Measurements from ENCODE around the gene KIF23.

The KIF23 gene

DNA sequence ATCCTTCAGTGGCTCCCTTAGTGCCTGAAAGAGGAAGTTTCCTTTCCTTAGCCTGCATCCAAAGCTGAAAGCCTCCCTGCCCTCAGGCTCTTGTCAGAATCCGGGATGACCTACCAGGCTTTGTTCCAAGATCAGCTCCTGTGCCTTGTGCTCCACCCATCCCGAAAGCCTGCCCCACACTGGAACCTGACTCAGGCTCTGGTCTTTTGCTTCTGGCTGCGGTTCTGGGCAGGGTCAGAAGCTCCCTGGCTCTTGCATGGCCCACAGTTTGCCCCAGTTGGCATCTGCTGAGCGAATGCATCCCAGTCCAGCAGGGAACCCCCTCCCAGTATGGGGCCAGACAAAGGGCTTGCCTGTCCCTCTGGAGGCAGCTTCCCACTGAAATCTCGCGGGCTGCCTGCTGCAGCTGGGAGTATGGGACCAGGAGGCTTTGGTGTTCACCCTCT is 25.9 kb upstream of the KIF23 start:
- Mint-ChIP-seq H3K27me3 (ENCODE audit: low read depth) (no peaks in the 10 kb centered on the region), H3K9me3 (no peaks in the 10 kb centered on the region), H3K4me1 (ENCODE audit: low read depth) (no peaks in the 10 kb centered on the region), H3K4me3 (no peak overlapping the region), H3K36me3 (ENCODE audit: low read depth) (no peaks in the 10 kb centered on the region), H3K27ac (no peak overlapping the region)

GRCh38 chr15:69389426-69389825 is 24.7 kb upstream of the KIF23 start:
- Mint-ChIP-seq H3K4me1 (ENCODE audit: low read depth) (no peaks in the 10 kb centered on the region), H3K27ac (no peak overlapping the region), H3K9me3 (no peaks in the 10 kb centered on the region), H3K36me3 (ENCODE audit: low read depth) (no peaks in the 10 kb centered on the region), H3K27me3 (ENCODE audit: low read depth) (no peaks in the 10 kb centered on the region), H3K4me3 (no peak overlapping the region)

DNA sequence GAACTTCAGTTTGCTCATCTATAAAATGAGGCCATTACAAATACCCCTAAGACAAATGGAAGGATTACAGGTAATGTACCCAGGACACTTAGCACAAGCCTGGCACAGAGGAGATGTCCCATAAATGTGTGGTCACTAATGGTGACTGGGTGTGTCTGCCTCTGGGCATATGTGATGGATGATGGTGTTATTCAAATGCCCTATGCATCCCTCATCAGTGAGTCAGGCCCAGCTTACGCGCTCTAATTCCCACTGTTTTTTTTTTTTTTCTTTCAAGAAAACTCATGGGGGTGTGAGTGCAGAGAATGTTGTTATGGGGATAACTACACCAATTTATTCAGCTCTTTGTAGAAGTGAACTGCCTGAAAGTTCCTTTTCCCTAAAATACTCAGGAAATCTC is 23.6 kb upstream of the KIF23 start:
- Mint-ChIP-seq H3K27me3 (ENCODE audit: low read depth) (no peaks in the 10 kb centered on the region), H3K4me3 (no peak overlapping the region), H3K27ac (no peak overlapping the region), H3K36me3 (ENCODE audit: low read depth) (no peaks in the 10 kb centered on the region), H3K4me1 (ENCODE audit: low read depth) (peaks cover 1% of the 10 kb centered on the region), H3K9me3 (no peaks in the 10 kb centered on the region)

- no peaks in the 10 kb centered on the region for H3K9me3 Mint-ChIP-seq
- H3K4me1 Mint-ChIP-seq (ENCODE audit: low read depth) = peaks cover 1% of the 10 kb centered on the region
- no peaks in the 10 kb centered on the region for H3K36me3 Mint-ChIP-seq (ENCODE audit: low read depth)
- H3K27me3 Mint-ChIP-seq (ENCODE audit: low read depth) = no peaks in the 10 kb centered on the region
- H3K4me3 Mint-ChIP-seq = no peak overlapping the region
- H3K27ac Mint-ChIP-seq = no peak overlapping the region
These were observed 22.9 kb upstream of the KIF23 start for GRCh38 chr15:69391046-69391757.

DNA sequence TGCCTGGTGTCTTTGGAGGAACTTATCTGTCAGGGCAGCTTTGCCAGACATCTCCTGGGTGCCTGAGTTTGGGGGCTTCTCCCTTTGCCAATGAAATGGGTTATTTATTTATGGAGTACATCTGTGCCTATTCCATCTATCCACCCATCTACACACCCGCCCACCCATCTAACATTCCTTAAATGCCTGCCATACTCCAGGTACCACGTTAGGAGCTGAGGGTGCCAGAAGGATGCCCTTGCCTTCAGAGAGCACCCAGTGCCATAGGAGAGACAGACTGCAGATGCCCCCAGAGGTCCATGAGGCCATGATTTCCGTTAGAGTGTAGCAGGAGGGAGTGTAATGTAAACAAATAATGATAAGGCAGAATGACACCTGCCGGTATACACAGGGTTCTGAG is 21.8 kb upstream of the KIF23 start:
- Mint-ChIP-seq H3K27ac (no peak overlapping the region), H3K27me3 (ENCODE audit: low read depth) (no peaks in the 10 kb centered on the region), H3K4me3 (no peak overlapping the region), H3K4me1 (ENCODE audit: low read depth) (peaks cover 1% of the 10 kb centered on the region), H3K9me3 (no peaks in the 10 kb centered on the region), H3K36me3 (ENCODE audit: low read depth) (no peaks in the 10 kb centered on the region)

DNA sequence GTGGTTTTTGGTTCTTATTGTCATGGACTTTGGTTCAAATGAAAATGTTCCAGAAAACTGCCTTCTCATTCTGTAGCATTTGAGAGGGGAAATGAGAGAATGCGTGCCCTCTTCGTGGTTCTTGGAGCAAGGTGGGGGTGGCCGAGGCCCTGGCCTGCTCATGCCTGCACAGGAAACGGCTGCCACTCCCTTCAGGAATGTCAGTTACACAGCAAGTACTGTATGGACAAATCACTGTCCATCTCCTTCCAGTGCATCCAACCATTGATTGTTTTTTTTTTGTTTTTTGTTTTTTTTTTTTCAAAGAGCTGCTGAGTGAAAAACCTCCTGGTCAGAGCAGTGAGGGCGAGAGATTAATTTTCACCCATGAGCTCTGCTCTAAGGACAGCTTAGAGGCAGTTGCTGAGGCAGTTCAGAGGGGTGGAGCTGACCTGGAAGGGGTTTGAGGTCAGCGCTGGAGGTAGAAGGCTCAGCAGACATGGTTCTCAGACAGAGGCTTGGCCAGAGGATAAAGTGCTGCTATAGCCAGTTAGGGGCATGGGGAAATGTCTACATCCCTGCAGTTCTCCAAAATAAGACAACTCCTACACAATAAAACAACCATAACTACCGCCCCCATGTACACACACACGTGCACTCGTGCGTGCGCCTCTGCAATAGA is 20.2 kb upstream of the KIF23 start:
- no peaks in the 10 kb centered on the region for H3K36me3 Mint-ChIP-seq (ENCODE audit: low read depth)
- peaks cover 1% of the 10 kb centered on the region for H3K4me1 Mint-ChIP-seq (ENCODE audit: low read depth)
- H3K27ac Mint-ChIP-seq = no peak overlapping the region
- no peak overlapping the region for H3K4me3 Mint-ChIP-seq
- H3K27me3 Mint-ChIP-seq (ENCODE audit: low read depth) = no peaks in the 10 kb centered on the region
- H3K9me3 Mint-ChIP-seq = no peaks in the 10 kb centered on the region

GRCh38 chr15:69394556-69395282 is 19.4 kb upstream of the KIF23 start:
- H3K9me3 Mint-ChIP-seq = no peaks in the 10 kb centered on the region
- H3K4me3 Mint-ChIP-seq = no peak overlapping the region

DNA sequence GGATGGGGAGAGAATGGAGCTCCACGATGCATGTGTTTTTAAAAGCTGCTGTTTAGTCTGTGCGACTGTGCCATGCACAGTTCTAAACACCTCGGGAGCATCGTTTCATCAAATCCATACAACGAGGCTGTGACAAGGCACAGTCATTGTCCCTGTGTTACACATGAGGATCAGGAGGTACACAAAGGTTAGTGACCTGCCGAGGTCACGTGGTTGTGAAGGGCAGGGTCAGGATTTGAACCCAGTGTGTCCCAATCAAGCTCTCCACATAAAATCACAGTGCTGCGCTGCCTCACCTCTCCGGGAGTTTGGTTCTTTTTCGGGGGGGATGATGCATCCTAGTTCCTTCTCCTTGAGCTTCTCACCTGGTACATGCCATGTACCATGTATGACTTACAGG is 18.7 kb upstream of the KIF23 start:
- Mint-ChIP-seq H3K36me3 (ENCODE audit: low read depth) (no peaks in the 10 kb centered on the region), H3K4me3 (no peak overlapping the region), H3K27ac (no peak overlapping the region), H3K9me3 (no peaks in the 10 kb centered on the region), H3K4me1 (ENCODE audit: low read depth) (peaks cover 1% of the 10 kb centered on the region), H3K27me3 (ENCODE audit: low read depth) (no peaks in the 10 kb centered on the region)

More at GRCh38 chr15:69394556-69395282, 19.4 kb upstream of the KIF23 start:
- H3K36me3 Mint-ChIP-seq (ENCODE audit: low read depth) = no peaks in the 10 kb centered on the region
- no peak overlapping the region for H3K27ac Mint-ChIP-seq
- H3K27me3 Mint-ChIP-seq (ENCODE audit: low read depth) = no peaks in the 10 kb centered on the region
- peaks cover 1% of the 10 kb centered on the region for H3K4me1 Mint-ChIP-seq (ENCODE audit: low read depth)

DNA sequence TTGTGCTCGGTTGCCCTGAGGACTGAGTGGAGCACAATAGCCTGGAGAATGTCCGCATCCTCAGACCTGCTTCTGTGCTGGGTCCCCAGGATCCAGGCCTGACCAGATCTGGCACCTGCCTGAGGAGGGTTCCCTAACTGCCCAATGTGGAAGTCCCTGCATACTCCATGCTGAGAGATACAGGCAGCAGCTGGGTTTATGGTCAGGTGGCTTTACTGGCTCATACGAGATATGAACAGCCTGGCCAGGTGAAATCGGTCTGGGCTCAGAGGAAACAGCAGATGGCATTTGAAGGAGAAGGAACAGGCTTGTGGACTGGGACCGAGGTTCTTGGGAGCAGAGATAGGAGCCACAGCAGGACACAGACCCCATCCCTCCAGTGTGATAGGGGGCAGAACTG is 18.2 kb upstream of the KIF23 start:
- Mint-ChIP-seq H3K9me3 (no peaks in the 10 kb centered on the region), H3K4me1 (ENCODE audit: low read depth) (peaks cover 1% of the 10 kb centered on the region), H3K27me3 (ENCODE audit: low read depth) (no peaks in the 10 kb centered on the region), H3K27ac (no peak overlapping the region), H3K4me3 (no peak overlapping the region), H3K36me3 (ENCODE audit: low read depth) (no peaks in the 10 kb centered on the region)

- Mint-ChIP-seq H3K9me3 (no peaks in the 10 kb centered on the region), H3K4me3 (no peak overlapping the region), H3K4me1 (ENCODE audit: low read depth) (peaks cover 1% of the 10 kb centered on the region), H3K36me3 (ENCODE audit: low read depth) (no peaks in the 10 kb centered on the region), H3K27me3 (ENCODE audit: low read depth) (peaks cover 3% of the 10 kb centered on the region), H3K27ac (no peak overlapping the region)
These were observed 15.7 kb upstream of the KIF23 start for GRCh38 chr15:69398491-69398891.

GRCh38 chr15:69400850-69401249 is 13.3 kb upstream of the KIF23 start:
- H3K9me3 Mint-ChIP-seq = no peaks in the 10 kb centered on the region
- H3K27ac Mint-ChIP-seq = no peak overlapping the region

GRCh38 chr15:69402816-69403215 is 11.3 kb upstream of the KIF23 start:
- H3K27me3 Mint-ChIP-seq (ENCODE audit: low read depth) = peaks cover 31% of the 10 kb centered on the region
- no peaks in the 10 kb centered on the region for H3K4me1 Mint-ChIP-seq (ENCODE audit: low read depth)
- no peak overlapping the region for H3K27ac Mint-ChIP-seq
- no peak overlapping the region for H3K4me3 Mint-ChIP-seq
- H3K36me3 Mint-ChIP-seq (ENCODE audit: low read depth) = no peaks in the 10 kb centered on the region
- H3K9me3 Mint-ChIP-seq = no peaks in the 10 kb centered on the region

More at GRCh38 chr15:69400850-69401249, 13.3 kb upstream of the KIF23 start:
- Mint-ChIP-seq H3K27me3 (ENCODE audit: low read depth) (peaks cover 18% of the 10 kb centered on the region), H3K4me1 (ENCODE audit: low read depth) (no peaks in the 10 kb centered on the region), H3K4me3 (no peak overlapping the region), H3K36me3 (ENCODE audit: low read depth) (no peaks in the 10 kb centered on the region)

GRCh38 chr15:69403594-69403993 is 10.6 kb upstream of the KIF23 start:
- H3K27ac Mint-ChIP-seq = no peak overlapping the region
- H3K4me1 Mint-ChIP-seq (ENCODE audit: low read depth) = no peaks in the 10 kb centered on the region
- no peak overlapping the region for H3K4me3 Mint-ChIP-seq
- peaks cover 36% of the 10 kb centered on the region for H3K27me3 Mint-ChIP-seq (ENCODE audit: low read depth)
- H3K9me3 Mint-ChIP-seq = no peaks in the 10 kb centered on the region
- no peaks in the 10 kb centered on the region for H3K36me3 Mint-ChIP-seq (ENCODE audit: low read depth)

DNA sequence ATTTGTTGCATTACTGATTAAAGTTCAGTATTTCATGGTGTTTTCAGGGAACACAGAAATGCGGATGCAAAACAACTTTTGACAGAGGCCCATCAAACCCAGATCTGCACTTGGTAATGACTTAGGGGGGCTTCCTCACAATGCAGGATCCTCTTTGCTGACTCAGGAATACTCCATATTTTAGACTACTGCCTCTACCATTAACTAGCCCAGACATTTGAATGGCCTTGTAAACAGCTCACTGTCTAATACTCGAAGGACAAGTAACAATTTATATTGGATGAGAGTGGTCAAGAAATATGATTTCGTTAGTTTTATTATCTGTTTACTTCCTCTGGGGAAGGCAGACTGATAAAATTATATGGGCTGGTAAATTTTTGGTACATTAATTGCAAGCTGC is 9.0 kb upstream of the KIF23 start:
- Mint-ChIP-seq H3K27me3 (ENCODE audit: low read depth) (peaks cover 38% of the 10 kb centered on the region), H3K4me3 (no peak overlapping the region), H3K4me1 (ENCODE audit: low read depth) (no peaks in the 10 kb centered on the region), H3K9me3 (no peaks in the 10 kb centered on the region), H3K36me3 (ENCODE audit: low read depth) (no peaks in the 10 kb centered on the region), H3K27ac (no peak overlapping the region)
